K562 (cell line): ENCODE data around the gene COL23A1. TPM values are rescaled to one million over a fixed set of nuclear protein-coding genes. Genes with fewer than 3 reads are reported as not detected.

ENCODE experiments used
- ARHGAP35 ChIP-seq: fragments of 450-650 bp; IDR thresholded peaks from 2 replicates; pipeline ENCODE4 v1.6.1; 2018; ENCODE audit not compliant: partially characterized antibody
- ATF1 ChIP-seq, 2 experiments: fragments of 450-650 bp in 1 of 2; IDR thresholded peaks; 2 replicates each; pipeline ENCODE4 v1.6.1; 2016; ENCODE audit warnings: missing compliant biosample characterization in 1 of 2, missing genetic modification characterization in 1 of 2
- ATF6 ChIP-seq: sonication (generic); formaldehyde crosslinking; IDR thresholded peaks from 2 replicates; pipeline ENCODE4 v1.4.0; 2020; ENCODE audit warnings: mild to moderate bottlenecking, missing genetic modification reagents
- BRD4 ChIP-seq: fragments of 200-600 bp; sonication (generic); IDR thresholded peaks from 2 replicates; pipeline ENCODE4 v1.6.1; 2017; ENCODE audit warnings: inconsistent platforms
- BRD9 ChIP-seq: fragments of 450-650 bp; IDR thresholded peaks from 2 replicates; pipeline ENCODE4 v1.6.1; 2018; ENCODE audit warnings: low read depth; ENCODE audit not compliant: partially characterized antibody
- FOXO4 ChIP-seq: fragments of 450-650 bp; formaldehyde crosslinking; IDR thresholded peaks from 2 replicates; pipeline ENCODE4 v1.4.0; 2020; ENCODE audit warnings: mild to moderate bottlenecking, moderate library complexity
- GATA2 ChIP-seq: sonication (generic); formaldehyde crosslinking; IDR thresholded peaks from 2 replicates; pipeline ENCODE4 v1.4.0; 2020; ENCODE audit warnings: mild to moderate bottlenecking, missing genetic modification reagents
- HDAC2 ChIP-seq: fragments of 450-650 bp; IDR thresholded peaks from 2 replicates; pipeline ENCODE4 v1.6.1; 2016; ENCODE audit warnings: mild to moderate bottlenecking
- HNRNPL ChIP-seq: fragments of 200-400 bp; formaldehyde crosslinking; IDR thresholded peaks from 2 replicates; pipeline ENCODE4 v1.6.1; 2017; ENCODE audit warnings: low read depth, mild to moderate bottlenecking, low read length
- IFI16 ChIP-seq: fragments of 250-450 bp; sonication (Bioruptor Pico); IDR thresholded peaks from 2 replicates; pipeline ENCODE4 v2.1.2; 2022; ENCODE audit warnings: mild to moderate bottlenecking, inconsistent platforms
- KDM1A ChIP-seq, 2 experiments: fragments of 450-650 bp; IDR thresholded peaks; 2 replicates each; pipeline ENCODE4 v1.6.1; 2016; ENCODE audit warnings: mild to moderate bottlenecking in 2 of 2
- KDM4B ChIP-seq, 2 experiments: fragments of 450-650 bp in 1 of 2; sonication (generic) in 1 of 2; IDR thresholded peaks; 2 replicates each; pipeline ENCODE4 v1.6.1; 2016 to 2017; ENCODE audit warnings: borderline replicate concordance in 2 of 2, antibody characterized with exemption in 1 of 2, low read depth in 1 of 2, mild to moderate bottlenecking in 1 of 2
- PHB2 ChIP-seq: fragments of 450-650 bp; IDR thresholded peaks from 2 replicates; pipeline ENCODE4 v1.6.1; 2017; ENCODE audit warnings: low read depth
- PHF8 ChIP-seq: fragments of 200-600 bp; sonication (generic); IDR thresholded peaks from 2 replicates; pipeline ENCODE4 v1.6.1; 2012; ENCODE audit warnings: mixed run types, mild to moderate bottlenecking, inconsistent platforms, low read length, moderate library complexity, borderline replicate concordance
- PTRF ChIP-seq: fragments of 450-650 bp; IDR thresholded peaks from 2 replicates; pipeline ENCODE4 v1.6.1; 2016; ENCODE audit warnings: mild to moderate bottlenecking, missing genetic modification characterization, missing compliant biosample characterization
- SMARCA5 ChIP-seq: fragments of 450-650 bp; IDR thresholded peaks from 2 replicates; pipeline ENCODE4 v1.6.1; 2016
- UBTF ChIP-seq, 2 experiments: IDR thresholded peaks; 2 replicates each; pipeline ENCODE4 v1.6.1; 2012; ENCODE audit warnings: improper control_type of control experiment in 2 of 2, low read depth in 2 of 2, low read length in 2 of 2, borderline replicate concordance in 1 of 2
- ZBTB9 ChIP-seq: fragments of 450-650 bp; formaldehyde crosslinking; IDR thresholded peaks from 2 replicates; pipeline ENCODE4 v1.4.0; 2020; ENCODE audit warnings: mild to moderate bottlenecking, moderate library complexity
- polyA plus RNA-seq, 8 experiments: library from polyadenylated mRNA; depleted of rRNA in 4 of 8; stranded (reverse) in 5 of 8; unstranded in 3 of 8; fragments of >200 nt; fragmentation: Nextera tagmentation in 2 of 8; fragmentation: Illumina TruSeq in 1 of 8; extraction: Ambion mirVana in 2 of 8; extraction: Trizol in 1 of 8; gene quantifications; 2 replicates each; pipeline versions ENCODE4 v1.2.1 to v1.2.3, GENCODE V29; 2011 to 2014; ENCODE audit warnings: inconsistent platforms in 1 of 8, missing spikeins in 1 of 8
- total RNA-seq, 7 experiments: library from RNA; depleted of rRNA in 6 of 7; stranded (reverse); fragments of >200 nt in 6 of 7; fragmentation: Illumina TruSeq in 2 of 7; extraction: Trizol in 2 of 7; gene quantifications; 2 replicates each; pipeline versions ENCODE4 v1.2.1 to v1.2.3, GENCODE V29; 2011 to 2021; ENCODE audit warnings: low replicate concordance in 1 of 7

COL23A1 gene
- total and polyA plus RNA-seq, 9 of the 15 experiments (the other 6 are each of a cell fraction or from before 2014, with no cell fraction given), result 0.09 TPM; not detected in 8

GRCh38 chr5:178449163-178450070 is 140.8 kb downstream of the COL23A1 start (continued):
- TF ChIP-seq ATF6 (CRISPR knock-in tag), result no peak
- TF ChIP-seq ATF1 (CRISPR knock-in tag; IDR thresholded peaks at IDR 0.05), result no peak
- peak; percentile 77 for TF ChIP-seq ATF1 (tag; IDR thresholded peaks at IDR 0.05)
- no peak; the same call in 1 of the 2 replicates for TF ChIP-seq BRD4
- TF ChIP-seq PHF8, result no peak
- TF ChIP-seq KDM1A (IDR thresholded peaks at IDR 0.05), result peak; percentile 92 to 95
- no peak for TF ChIP-seq IFI16 (CRISPR knock-in tag)
- TF ChIP-seq PHB2, result peak; percentile 87; the same call in 1 of the 2 replicates
- TF ChIP-seq KDM4B (IDR thresholded peaks at IDR 0.05; ENCODE audit: borderline replicate concordance in 2 of 2, low read depth in 1 of 2), result no peak
- TF ChIP-seq SMARCA5, result no peak
- no peak for TF ChIP-seq ARHGAP35
- TF ChIP-seq HNRNPL, result no peak; the same call in 1 of the 2 replicates
- peak; percentile 87 for TF ChIP-seq HDAC2
- no peak for TF ChIP-seq PTRF (tag)
- 0 out of 4 replicates have a peak, but pooled peaks of 1 of the 2 experiments have one; percentile 56 for TF ChIP-seq UBTF (IDR thresholded peaks at IDR 0.05; ENCODE audit: borderline replicate concordance in 1 of 2, low read depth in 2 of 2, low read length in 2 of 2)
- TF ChIP-seq ZBTB9 (CRISPR knock-in tag), result peak; percentile 84
- no peak for TF ChIP-seq BRD9
- peak; percentile 98 for TF ChIP-seq GATA2
- no peak for TF ChIP-seq FOXO4 (CRISPR knock-in tag)
